ENCODE measurements around the gene SCFD2. TPM values are rescaled to one million over a fixed set of nuclear protein-coding genes. Genes with fewer than 3 reads are reported as not detected.
A peak's percentile ranks its signal among the peaks of the same experiment; 100 is the strongest.

SCFD2 gene
- total RNA-seq, 2 donors from 2014 or later: 20.3 to 27.4 TPM

DNA sequence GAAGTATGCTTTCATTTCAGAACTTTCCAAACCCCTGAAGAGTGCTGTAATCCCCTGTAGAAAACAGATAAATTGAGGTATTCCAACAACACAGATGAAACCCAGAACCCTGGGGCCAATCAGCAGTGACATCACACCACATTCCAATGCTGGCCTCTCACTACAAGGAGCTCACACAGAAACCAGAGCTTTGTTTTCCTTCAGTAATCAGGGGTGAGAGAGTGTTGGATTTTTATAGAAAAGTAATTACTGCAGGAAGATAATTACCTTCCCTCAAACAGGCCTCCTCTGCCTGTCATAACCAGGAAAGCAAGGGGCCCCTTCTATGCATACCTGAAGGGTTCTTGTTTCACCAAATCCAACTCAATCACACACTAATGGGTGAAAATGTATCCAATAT is 246.2 kb downstream of the SCFD2 start:
- no peak overlapping the region for H3K4me3 ChIP-seq
- peak; percentile 59 for ATAC-seq (ENCODE audit: insufficient number of reproducible peaks, low FRiP score, low read depth)
- H3K9me3 ChIP-seq: no peaks in the 10 kb centered on the region
- peaks cover 13 to 49% of the 10 kb centered on the region in 2 donors for H3K4me1 ChIP-seq (ENCODE audit: control insufficient read depth in 1 of 2, low read depth in 2 of 2)
- TF ChIP-seq, protein P1, sequence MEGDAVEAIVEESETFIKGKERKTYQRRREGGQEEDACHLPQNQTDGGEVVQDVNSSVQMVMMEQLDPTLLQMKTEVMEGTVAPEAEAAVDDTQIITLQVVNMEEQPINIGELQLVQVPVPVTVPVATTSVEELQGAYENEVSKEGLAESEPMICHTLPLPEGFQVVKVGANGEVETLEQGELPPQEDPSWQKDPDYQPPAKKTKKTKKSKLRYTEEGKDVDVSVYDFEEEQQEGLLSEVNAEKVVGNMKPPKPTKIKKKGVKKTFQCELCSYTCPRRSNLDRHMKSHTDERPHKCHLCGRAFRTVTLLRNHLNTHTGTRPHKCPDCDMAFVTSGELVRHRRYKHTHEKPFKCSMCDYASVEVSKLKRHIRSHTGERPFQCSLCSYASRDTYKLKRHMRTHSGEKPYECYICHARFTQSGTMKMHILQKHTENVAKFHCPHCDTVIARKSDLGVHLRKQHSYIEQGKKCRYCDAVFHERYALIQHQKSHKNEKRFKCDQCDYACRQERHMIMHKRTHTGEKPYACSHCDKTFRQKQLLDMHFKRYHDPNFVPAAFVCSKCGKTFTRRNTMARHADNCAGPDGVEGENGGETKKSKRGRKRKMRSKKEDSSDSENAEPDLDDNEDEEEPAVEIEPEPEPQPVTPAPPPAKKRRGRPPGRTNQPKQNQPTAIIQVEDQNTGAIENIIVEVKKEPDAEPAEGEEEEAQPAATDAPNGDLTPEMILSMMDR (IDR thresholded peaks at IDR 0.05): no peak
- H3K36me3 ChIP-seq: no peaks in the 10 kb centered on the region
- no peak for DNase-seq (ENCODE audit: low spot score)
- peak overlapping the region in 1 of 2 donors; percentile 81 for H3K27ac ChIP-seq
- no peaks in the 10 kb centered on the region for H3K27me3 ChIP-seq (replicated peaks; ENCODE audit: insufficient read depth)

DNA sequence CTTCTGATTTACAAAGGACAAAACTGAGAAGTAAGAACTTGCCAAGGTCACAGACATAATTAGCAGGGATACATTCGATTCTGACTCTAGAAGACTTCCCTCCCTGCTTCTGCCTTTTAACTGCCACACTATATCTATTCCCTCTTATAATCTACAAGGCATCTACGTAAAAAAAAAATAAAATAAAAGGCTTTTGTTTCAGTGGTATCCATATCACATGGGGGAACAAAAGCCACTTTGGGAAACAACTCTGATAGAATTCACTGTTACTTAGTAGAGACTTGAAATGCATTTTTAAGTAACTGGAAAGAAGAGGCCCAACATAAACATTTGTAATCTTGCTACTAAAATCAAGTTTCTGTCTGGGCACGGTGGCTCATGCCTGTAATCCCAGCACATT is 247.2 kb downstream of the SCFD2 start:
- DNase-seq (ENCODE audit: low spot score): no peak
- no peak for ATAC-seq (ENCODE audit: insufficient number of reproducible peaks, low FRiP score, low read depth)
- TF ChIP-seq, protein P1 (IDR thresholded peaks at IDR 0.05): no peak
- H3K27me3 ChIP-seq (replicated peaks; ENCODE audit: insufficient read depth): no peaks in the 10 kb centered on the region
- H3K27ac ChIP-seq: no peak overlapping the region
- H3K4me1 ChIP-seq (ENCODE audit: control insufficient read depth in 1 of 2, low read depth in 2 of 2): peaks cover 18 to 55% of the 10 kb centered on the region in 2 donors
- H3K36me3 ChIP-seq: no peaks in the 10 kb centered on the region
- H3K9me3 ChIP-seq: no peaks in the 10 kb centered on the region
- no peak overlapping the region for H3K4me3 ChIP-seq

DNA sequence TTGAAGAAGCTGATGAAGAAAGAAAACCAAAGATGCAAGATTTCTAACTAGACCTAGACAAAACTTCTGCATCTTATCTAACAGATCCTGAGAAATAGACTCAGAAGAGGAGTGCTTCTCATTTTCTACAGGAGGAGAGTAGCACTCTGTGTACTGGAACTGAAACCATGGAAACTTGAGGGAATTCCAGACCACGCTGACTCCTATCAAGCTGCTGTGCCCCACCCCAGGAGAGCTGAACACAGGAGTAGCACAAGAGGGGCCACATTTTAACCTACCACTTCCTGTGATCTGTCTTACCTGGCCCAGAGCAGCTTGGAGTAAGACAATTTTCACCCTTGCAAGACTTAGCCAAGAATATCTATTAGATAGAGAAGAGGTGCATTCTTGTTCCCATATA is 248.9 kb downstream of the SCFD2 start:
- DNase-seq (ENCODE audit: low spot score): no peak
- ATAC-seq (ENCODE audit: insufficient number of reproducible peaks, low FRiP score, low read depth): no peak
- Histone ChIP-seq H3K27ac (no peak overlapping the region), H3K27me3 (replicated peaks; ENCODE audit: insufficient read depth) (no peaks in the 10 kb centered on the region), H3K9me3 (no peaks in the 10 kb centered on the region), H3K4me1 (ENCODE audit: control insufficient read depth in 1 of 2, low read depth in 2 of 2) (peaks cover 21 to 60% of the 10 kb centered on the region in 2 donors), H3K4me3 (no peak overlapping the region), H3K36me3 (no peaks in the 10 kb centered on the region)
- TF ChIP-seq, protein P1 (IDR thresholded peaks at IDR 0.05): no peak

DNA sequence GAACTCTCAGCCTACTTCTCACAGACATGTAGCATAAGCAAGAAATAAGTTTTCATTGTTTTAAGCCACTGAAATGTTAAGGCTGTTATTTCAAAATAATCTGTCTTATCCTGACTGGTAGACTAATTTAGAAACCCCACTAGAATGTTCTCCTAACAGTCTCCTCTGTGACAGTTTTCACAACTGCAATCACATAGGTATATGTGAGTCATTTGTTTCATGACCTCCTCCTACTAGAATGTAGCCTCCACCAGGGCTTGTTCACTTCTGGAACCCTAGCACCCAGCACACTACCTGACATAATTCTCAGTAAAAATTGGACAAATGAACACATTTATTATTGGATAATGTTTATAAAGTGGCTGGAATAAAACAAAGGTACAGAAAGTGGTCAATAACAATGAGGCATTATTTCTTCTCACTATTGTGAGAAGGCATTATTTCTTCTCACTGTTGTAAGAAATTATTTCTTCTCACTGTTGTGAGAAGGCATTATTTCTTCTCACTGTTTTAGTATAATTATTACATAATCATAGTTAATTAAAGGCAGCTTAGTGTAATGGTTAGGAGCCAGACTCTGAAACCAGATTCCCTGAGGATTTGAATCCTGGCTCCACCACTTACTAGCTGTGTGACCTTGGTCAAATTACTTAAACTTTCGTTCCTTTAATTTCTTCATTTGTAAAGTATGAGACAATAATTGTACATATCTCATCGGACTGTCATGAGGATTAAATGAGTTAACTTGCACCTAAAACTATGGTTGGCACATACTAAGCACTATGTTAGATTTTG is 252.2 kb downstream of the SCFD2 start:
- Histone ChIP-seq H3K27ac (no peak overlapping the region), H3K4me3 (no peak overlapping the region), H3K27me3 (replicated peaks; ENCODE audit: insufficient read depth) (no peaks in the 10 kb centered on the region), H3K4me1 (ENCODE audit: control insufficient read depth in 1 of 2, low read depth in 2 of 2) (peaks cover 7 to 27% of the 10 kb centered on the region in 2 donors), H3K9me3 (no peaks in the 10 kb centered on the region), H3K36me3 (no peaks in the 10 kb centered on the region)
- no peak for ATAC-seq (ENCODE audit: insufficient number of reproducible peaks, low FRiP score, low read depth)
- TF ChIP-seq, protein P1 (IDR thresholded peaks at IDR 0.05): no peak
- no peak for DNase-seq (ENCODE audit: low spot score)

DNA sequence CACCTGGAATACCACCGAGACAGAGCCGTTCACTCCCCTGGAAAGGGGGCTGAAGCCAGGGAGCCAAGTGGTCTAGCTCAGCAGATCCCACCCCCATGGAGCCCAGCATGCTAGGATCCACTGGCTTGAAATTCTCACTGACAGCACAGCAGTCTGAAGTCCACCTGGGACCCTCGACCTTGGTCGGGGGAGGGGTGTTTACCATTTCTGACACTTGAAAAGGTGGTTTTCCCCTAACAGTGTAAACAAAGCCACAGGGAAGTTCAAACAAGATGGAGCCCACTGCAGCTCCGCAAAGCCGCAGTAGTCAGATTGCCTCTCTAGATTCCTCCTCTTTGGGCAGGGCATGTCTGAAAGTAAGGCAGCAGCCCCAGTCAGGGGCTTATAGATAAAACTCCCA is 260.5 kb downstream of the SCFD2 start:
- Histone ChIP-seq H3K4me3 (no peak overlapping the region), H3K36me3 (no peaks in the 10 kb centered on the region), H3K9me3 (peaks cover 2% of the 10 kb centered on the region), H3K27ac (no peak overlapping the region), H3K27me3 (replicated peaks; ENCODE audit: insufficient read depth) (no peaks in the 10 kb centered on the region), H3K4me1 (ENCODE audit: control insufficient read depth in 1 of 2, low read depth in 2 of 2) (peaks cover 0 to 17% of the 10 kb centered on the region in 2 donors)
- ATAC-seq (ENCODE audit: insufficient number of reproducible peaks, low FRiP score, low read depth) (no peak), DNase-seq (ENCODE audit: low spot score) (no peak)
- TF ChIP-seq, protein P1 (IDR thresholded peaks at IDR 0.05): no peak
